ENCODE results near the gene PRPH2.

DNA sequence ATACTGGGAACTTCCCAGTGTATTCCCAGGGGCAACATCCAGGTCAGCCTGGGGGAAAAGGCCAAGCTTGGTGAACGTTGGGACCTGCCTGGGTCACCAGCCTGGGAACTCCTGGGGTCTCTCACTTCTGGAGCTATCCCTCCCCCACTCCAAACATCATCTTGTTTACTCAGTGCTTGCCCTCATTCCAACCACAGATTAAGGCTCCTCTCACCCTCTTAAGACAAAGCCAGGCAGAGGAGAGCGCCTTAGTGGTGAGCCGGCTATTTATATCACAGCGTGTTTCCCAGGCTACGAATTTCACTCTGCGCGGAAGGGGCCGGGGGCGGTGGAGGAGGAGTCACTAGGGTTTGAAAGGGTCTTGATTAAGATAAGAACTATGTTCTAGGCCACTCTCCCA, 12.1 kb downstream of the PRPH2 start:
- TF ChIP-seq, protein P1, sequence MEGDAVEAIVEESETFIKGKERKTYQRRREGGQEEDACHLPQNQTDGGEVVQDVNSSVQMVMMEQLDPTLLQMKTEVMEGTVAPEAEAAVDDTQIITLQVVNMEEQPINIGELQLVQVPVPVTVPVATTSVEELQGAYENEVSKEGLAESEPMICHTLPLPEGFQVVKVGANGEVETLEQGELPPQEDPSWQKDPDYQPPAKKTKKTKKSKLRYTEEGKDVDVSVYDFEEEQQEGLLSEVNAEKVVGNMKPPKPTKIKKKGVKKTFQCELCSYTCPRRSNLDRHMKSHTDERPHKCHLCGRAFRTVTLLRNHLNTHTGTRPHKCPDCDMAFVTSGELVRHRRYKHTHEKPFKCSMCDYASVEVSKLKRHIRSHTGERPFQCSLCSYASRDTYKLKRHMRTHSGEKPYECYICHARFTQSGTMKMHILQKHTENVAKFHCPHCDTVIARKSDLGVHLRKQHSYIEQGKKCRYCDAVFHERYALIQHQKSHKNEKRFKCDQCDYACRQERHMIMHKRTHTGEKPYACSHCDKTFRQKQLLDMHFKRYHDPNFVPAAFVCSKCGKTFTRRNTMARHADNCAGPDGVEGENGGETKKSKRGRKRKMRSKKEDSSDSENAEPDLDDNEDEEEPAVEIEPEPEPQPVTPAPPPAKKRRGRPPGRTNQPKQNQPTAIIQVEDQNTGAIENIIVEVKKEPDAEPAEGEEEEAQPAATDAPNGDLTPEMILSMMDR (IDR thresholded peaks at IDR 0.05): no peak
- TF ChIP-seq POLR2A (IDR thresholded peaks at IDR 0.05): no peak
